OCI-LY1 (cell line): Measurements from ENCODE around the gene ZNF785.

Experiments used
- CTCF ChIP-seq: fragments of 200-600 bp; sonication (generic), shearing (Covaris generic); IDR thresholded peaks from 2 replicates; pipeline ENCODE4 v1.5.1; 2017; ENCODE audit warnings: mild to moderate bottlenecking, antibody characterized with exemption, low read length, moderate library complexity, mixed read lengths
- EZH2 ChIP-seq: fragments of 200-600 bp; sonication (generic), shearing (Covaris generic); IDR thresholded peaks from 2 replicates; pipeline ENCODE4 v1.8.0; 2017; ENCODE audit warnings: borderline replicate concordance, mixed run types, mild to moderate bottlenecking, antibody characterized with exemption, low read length, moderate library complexity, mixed read lengths

- TF ChIP-seq CTCF = no peak
- TF ChIP-seq EZH2 = no peak
Measured at GRCh38 chr16:30609002-30609925, 23.8 kb upstream of the ZNF785 start.
